Mucosa of rectum (tissue), 2 donors: ENCODE measurements around the gene AQP1.

ENCODE experiments used
- H3K27ac ChIP-seq, 2 donors: one replicate each; pipeline ENCODE4 v1.7.0; 2013; ENCODE audit warnings: inconsistent platforms in 2 of 2, low read depth in 2 of 2, low read length in 2 of 2
- H3K27me3 ChIP-seq, 2 donors: one replicate each; pipeline ENCODE4 v1.7.0; 2013; ENCODE audit warnings: low read length in 2 of 2; ENCODE audit not compliant: control insufficient read depth in 2 of 2, insufficient read depth in 2 of 2
- H3K36me3 ChIP-seq, 2 donors: one replicate each; pipeline ENCODE4 v1.7.0; 2013; ENCODE audit warnings: low read length in 2 of 2; ENCODE audit not compliant: control insufficient read depth in 2 of 2, insufficient read depth in 2 of 2
- H3K4me1 ChIP-seq, 2 donors: one replicate each; pipeline ENCODE4 v1.7.0; 2013; ENCODE audit warnings: low read length in 2 of 2, mild to moderate bottlenecking in 1 of 2; ENCODE audit not compliant: control insufficient read depth in 2 of 2, insufficient read depth in 2 of 2
- H3K4me3 ChIP-seq, 2 donors: one replicate each; pipeline ENCODE4 v1.7.0; 2013; ENCODE audit warnings: low read length in 2 of 2
- H3K9ac ChIP-seq, 2 donors: one replicate each; pipeline ENCODE4 v1.7.0; 2013; ENCODE audit warnings: low read length in 2 of 2, low read depth in 1 of 2, mild to moderate bottlenecking in 1 of 2
- H3K9me3 ChIP-seq, 2 donors: one replicate each; pipeline ENCODE4 v1.7.0; 2013; ENCODE audit warnings: low read length in 2 of 2; ENCODE audit not compliant: control insufficient read depth in 2 of 2
- donor health status: healthy.
- donor health status: Normal muscosa, but diverticular disease.

Gene AQP1

DNA sequence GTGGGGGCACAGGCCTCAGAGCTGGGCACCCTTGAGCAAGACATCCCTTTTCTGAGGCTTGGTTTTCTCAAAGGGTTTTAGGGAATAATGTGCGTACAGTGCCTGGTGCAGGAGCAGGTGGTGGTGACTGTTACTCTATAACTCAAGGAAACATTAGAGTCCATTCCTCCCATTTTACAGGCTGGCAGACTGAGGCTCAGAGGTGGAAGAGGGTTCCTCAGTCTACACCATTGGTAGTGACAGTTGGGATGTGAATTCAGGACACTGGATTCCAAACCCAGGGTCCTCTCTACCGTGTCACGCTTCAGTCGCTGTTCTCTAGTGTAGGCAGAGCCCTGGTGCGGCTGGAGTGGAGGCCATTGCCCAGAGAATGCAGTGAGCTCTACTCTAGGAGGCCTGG is 40.0 kb upstream of the AQP1 start:
- Histone ChIP-seq H3K4me1 (no peaks in the 10 kb centered on the region), H3K9me3 (no peaks in the 10 kb centered on the region), H3K9ac (no peak overlapping the region), H3K27me3 (no peaks in the 10 kb centered on the region), H3K4me3 (no peak overlapping the region), H3K36me3 (peaks cover 0 to 2% of the 10 kb centered on the region in 2 donors), H3K27ac (no peak overlapping the region)

DNA sequence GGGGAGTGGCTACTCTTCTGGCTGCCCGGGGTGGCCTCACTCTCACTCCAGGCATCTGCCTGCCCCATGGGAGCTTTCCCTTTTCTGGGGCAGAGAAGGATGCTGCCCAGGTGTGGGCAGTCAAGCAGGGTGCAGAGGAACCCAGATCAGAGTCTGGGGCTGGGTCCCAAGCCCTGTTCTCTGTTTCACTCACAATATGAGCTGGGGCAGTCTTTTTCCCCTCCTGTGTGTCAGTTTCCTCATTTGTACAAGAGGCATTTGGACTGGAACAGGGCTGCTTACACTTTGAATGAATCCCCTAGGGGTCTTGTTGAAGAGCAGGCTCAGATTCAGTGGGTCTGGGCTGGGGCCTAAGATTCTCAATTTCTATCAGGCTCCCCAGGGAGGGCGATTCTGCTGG is 38.4 kb upstream of the AQP1 start:
- H3K36me3 ChIP-seq: peaks cover 0 to 2% of the 10 kb centered on the region in 2 donors
- H3K4me1 ChIP-seq: no peaks in the 10 kb centered on the region
- no peaks in the 10 kb centered on the region for H3K9me3 ChIP-seq
- H3K27ac ChIP-seq: no peak overlapping the region
- no peak overlapping the region for H3K4me3 ChIP-seq
- no peaks in the 10 kb centered on the region for H3K27me3 ChIP-seq
- no peak overlapping the region for H3K9ac ChIP-seq

DNA sequence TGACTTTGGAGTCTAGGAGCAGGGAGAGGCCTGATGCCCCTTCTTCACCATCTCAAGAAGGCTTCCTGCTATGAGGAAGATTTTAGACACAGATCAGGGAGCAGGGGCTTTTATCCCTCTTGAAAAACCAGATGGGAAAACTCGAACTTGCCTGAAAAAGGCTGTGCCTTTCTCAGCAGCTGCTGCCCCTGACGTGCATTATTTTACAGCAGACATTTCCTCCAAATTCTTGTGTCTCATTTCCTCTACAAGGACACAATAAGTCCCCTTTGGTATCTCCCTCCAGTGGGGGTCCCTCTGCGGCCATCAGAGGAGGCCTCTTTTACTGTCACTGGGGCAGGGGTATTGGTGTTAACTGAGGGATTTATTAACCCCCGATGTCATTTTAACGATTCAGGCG is 38.0 kb upstream of the AQP1 start:
- H3K4me3 ChIP-seq: no peak overlapping the region
- H3K4me1 ChIP-seq: no peaks in the 10 kb centered on the region
- peaks cover 0 to 2% of the 10 kb centered on the region in 2 donors for H3K36me3 ChIP-seq
- H3K27me3 ChIP-seq: no peaks in the 10 kb centered on the region
- no peak overlapping the region for H3K9ac ChIP-seq
- no peak overlapping the region for H3K27ac ChIP-seq
- no peaks in the 10 kb centered on the region for H3K9me3 ChIP-seq

DNA sequence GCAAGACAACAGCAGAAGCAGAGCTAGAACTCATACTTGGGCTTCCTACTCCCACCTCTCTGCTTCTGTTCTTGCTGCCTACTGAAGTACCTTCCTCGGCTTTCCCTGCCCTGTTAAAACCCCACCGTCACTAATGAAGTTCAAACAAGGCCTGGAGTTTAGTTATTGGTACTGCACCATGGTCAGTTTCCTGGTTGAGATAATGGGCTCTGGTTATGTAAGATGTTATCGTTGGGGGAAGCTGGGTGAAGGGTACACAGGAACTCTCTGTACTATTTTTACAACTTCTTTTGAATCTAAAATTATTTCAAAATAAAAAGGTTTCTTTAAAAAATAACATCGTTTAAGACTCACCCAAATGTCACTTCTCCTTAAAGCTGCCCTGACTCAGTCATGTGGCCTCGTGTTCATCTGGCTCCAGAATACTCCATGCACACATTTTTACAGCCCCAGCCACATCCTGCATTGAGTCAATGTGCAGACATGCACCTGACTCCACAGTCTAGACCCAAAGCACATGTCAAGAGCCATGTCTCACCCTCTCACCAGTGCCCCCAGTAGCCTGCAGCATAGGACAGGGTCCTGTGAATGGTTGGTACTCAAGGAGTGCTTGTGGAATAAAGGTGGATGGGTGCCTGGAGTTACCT is 36.9 kb upstream of the AQP1 start:
- Histone ChIP-seq H3K36me3 (peaks cover 0 to 2% of the 10 kb centered on the region in 2 donors), H3K27ac (no peak overlapping the region), H3K9ac (no peak overlapping the region), H3K27me3 (no peaks in the 10 kb centered on the region), H3K4me3 (no peak overlapping the region), H3K4me1 (no peaks in the 10 kb centered on the region), H3K9me3 (no peaks in the 10 kb centered on the region)

DNA sequence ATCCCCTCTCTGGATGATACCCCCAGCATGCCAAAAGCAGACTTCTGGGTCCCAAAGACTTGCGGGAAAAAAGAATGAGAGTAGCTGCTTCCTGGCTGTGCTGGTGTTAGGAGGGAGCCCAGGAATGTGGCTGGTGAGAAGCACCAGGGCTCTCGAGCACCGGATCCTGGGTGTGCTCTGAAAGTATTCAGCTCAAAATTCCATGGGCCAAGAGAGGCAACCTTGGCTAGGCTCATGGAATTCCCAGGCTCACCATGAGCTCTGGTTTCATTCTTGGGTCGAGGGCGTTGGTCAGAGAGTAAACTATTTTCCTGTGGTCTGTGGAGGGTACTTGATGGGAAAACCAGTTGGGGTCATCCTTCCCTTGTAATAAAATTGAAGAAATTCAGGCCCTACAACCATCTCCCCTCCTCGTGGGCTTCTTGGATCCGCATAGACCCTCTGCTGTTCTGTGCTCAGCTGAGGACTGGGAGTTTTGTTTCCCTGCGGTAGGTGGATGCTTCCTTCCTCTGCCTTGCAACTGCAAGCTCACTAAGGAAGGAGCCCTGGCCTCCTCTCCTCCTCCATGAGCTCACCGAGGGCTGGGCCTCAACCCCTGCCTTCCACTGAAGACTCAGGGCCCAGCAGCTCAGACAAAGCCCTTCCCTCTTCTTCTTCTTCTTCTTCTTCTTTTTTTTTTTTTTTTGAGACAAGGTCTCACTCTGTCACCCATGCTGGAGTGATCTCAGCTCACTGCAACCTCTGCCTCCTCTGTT is 34.5 kb upstream of the AQP1 start:
- H3K4me1 ChIP-seq: no peaks in the 10 kb centered on the region
- no peak overlapping the region for H3K4me3 ChIP-seq
- H3K27ac ChIP-seq: no peak overlapping the region
- H3K9ac ChIP-seq: no peak overlapping the region
- no peaks in the 10 kb centered on the region for H3K27me3 ChIP-seq
- peaks cover 0 to 2% of the 10 kb centered on the region in 2 donors for H3K36me3 ChIP-seq
- no peaks in the 10 kb centered on the region for H3K9me3 ChIP-seq

DNA sequence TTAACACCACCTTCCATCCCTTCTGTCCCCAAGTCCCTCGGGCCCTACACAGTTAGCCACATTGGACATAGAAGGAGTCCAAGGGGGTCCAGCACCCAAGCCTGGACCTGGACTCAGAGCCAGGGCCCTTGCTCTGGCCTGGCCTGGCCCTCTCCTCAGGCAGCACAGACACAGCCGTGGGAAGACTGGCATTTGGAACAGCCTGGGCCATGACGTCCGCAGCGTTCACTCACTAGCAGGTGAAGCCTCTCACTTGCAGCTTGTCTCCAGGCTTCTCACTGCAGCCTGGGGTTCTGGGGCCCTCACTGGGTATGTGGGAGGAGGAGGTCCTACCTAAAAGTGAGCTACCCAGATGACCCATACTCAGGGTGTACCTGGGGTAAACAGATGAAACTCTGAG is 33.7 kb upstream of the AQP1 start:
- no peaks in the 10 kb centered on the region for H3K9me3 ChIP-seq
- no peaks in the 10 kb centered on the region for H3K4me1 ChIP-seq
- no peaks in the 10 kb centered on the region for H3K27me3 ChIP-seq
- no peak overlapping the region for H3K4me3 ChIP-seq
- no peak overlapping the region for H3K27ac ChIP-seq
- no peaks in the 10 kb centered on the region for H3K36me3 ChIP-seq
- H3K9ac ChIP-seq: no peak overlapping the region

DNA sequence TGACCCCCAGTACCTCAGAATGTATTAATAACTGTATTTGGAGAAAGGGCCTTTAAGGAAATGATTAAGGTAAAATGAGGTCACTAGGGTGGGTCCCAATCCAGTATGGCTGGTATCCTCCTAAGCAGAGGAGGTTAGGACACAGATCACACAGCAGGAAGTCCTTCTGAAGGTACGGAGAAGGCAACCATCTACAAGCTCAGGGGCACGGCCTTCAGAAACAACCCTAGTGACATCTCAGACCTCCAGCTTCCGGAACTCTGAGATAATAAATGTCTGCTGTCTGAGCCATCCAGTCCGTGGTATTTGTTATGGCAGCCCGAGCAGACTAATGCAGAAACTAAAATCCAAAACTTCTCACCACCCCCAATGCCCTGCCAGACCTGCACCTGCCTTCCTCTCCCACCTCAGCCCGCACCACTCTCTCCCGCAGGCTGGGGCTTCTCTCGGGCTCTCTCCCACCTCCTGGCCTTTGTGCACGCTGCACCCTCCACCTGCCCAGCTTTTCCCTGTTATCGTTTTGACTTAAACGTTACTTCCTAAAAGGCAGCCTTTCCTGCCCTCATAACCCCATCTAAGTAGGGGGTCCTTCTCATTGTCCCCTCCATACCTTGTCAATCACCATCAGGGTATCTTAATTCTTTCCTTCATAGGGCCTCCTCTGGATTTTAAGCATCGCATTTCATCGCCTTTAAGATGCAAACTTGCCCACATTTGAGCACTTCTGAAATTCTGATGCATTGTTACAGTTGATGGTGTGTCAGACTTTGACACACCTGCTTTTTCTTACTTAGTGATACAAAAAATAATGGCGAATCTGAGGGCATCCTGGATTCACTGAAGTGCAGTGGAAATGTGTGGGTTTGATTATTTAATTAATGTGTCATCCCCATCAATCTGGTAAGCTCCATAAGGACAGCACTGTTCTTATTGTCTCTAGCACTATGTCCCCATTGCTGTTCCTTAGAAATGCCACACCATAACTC is 32.2 kb upstream of the AQP1 start:
- Histone ChIP-seq H3K27me3 (no peaks in the 10 kb centered on the region), H3K4me3 (no peak overlapping the region), H3K9me3 (no peaks in the 10 kb centered on the region), H3K36me3 (no peaks in the 10 kb centered on the region), H3K4me1 (no peaks in the 10 kb centered on the region), H3K9ac (no peak overlapping the region), H3K27ac (no peak overlapping the region)

DNA sequence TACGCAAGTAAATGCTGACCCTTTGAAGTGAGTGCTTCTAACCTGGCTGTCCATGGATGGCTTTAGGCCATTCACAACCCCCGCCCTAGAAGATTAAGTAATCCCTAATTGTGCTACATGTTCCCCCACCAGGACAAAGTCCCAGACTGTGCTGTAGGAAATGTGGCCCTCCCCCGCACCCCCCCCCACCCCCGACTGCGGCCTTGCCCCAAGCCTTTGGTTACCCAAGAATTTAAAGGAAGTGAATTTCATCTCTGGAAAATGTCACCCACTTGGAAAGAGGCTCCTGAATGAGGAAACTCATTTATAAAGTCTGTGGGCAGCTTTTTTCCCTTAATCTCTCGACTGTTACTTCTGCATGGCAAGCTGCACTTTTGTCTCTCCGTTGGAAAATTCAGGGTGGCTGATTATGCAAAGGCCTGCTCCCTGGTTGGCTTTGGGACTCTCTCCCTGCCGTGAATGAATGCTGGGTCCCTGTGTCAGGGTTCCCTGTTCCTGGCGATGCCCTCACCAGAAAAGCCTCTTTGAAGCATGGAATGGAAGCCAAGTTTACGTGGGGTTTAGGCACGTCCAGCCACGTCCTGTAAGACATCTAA is 31.4 kb upstream of the AQP1 start:
- no peak overlapping the region for H3K27ac ChIP-seq
- no peaks in the 10 kb centered on the region for H3K36me3 ChIP-seq
- H3K9ac ChIP-seq: no peak overlapping the region
- H3K4me3 ChIP-seq: no peak overlapping the region
- H3K4me1 ChIP-seq: no peaks in the 10 kb centered on the region
- H3K27me3 ChIP-seq: no peaks in the 10 kb centered on the region
- no peaks in the 10 kb centered on the region for H3K9me3 ChIP-seq

DNA sequence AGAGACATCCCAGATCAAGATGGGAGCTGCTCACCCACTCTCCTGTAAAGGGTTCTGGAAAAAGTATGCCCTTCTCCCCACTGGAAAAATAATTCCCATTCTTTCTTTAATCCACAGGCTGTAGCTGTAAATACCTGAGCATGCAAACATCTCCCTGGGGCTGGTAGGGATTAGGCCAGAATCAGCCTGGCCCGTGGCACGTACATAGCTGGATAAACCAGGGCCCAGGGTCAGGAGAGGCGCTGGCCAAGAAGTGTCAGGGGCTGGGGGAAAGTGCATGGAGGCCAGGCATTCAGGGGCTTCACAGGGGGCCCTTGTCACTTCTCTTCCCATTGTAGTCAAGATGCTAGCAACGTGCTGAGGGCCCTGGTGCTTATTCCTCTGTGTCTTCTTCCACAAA is 30.7 kb upstream of the AQP1 start:
- no peaks in the 10 kb centered on the region for H3K36me3 ChIP-seq
- no peaks in the 10 kb centered on the region for H3K4me1 ChIP-seq
- H3K9me3 ChIP-seq: no peaks in the 10 kb centered on the region
- no peaks in the 10 kb centered on the region for H3K27me3 ChIP-seq
- no peak overlapping the region for H3K27ac ChIP-seq
- H3K9ac ChIP-seq: no peak overlapping the region
- H3K4me3 ChIP-seq: no peak overlapping the region
